ENCODE measurements around the gene PUS7L. TPM values are rescaled to one million over a fixed set of nuclear protein-coding genes. Genes with fewer than 3 reads are reported as not detected.

PUS7L gene
- total RNA-seq, 1 experiment from 2014 or later, result 11.4 TPM

DNA sequence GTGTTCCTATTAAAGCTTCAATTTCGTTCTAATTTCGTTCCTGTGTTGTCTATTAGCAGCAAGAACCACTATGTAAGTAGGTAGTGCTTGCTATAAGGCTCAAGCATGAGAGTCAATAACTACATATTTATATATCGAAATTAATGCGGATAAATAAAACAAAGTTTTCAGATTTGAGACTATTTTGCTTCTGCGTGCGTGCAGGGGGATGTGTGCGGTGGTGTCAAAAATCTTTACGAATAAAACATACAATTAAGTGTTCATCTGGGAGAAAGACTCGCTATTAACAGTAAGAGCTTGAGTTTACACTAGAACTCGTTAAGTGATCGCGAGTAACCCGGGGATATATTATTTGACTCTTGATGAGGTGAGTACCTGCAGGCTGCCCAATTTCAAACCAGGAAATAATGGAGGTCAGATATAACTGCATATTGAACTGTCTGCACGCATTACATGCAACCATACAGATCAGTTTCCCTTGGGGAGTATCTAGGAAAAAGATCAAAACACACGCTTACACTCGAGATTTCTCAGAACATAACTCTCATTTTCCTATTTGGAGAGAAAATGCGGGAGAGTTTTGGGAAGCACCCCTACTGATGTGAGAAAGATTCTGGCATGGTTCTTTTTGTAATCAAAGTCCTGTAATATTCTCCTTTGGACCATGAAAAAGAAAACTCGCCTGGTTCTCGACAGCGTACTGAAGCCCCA lies 46.7 kb upstream of the PUS7L start:
- TF ChIP-seq, protein P1, sequence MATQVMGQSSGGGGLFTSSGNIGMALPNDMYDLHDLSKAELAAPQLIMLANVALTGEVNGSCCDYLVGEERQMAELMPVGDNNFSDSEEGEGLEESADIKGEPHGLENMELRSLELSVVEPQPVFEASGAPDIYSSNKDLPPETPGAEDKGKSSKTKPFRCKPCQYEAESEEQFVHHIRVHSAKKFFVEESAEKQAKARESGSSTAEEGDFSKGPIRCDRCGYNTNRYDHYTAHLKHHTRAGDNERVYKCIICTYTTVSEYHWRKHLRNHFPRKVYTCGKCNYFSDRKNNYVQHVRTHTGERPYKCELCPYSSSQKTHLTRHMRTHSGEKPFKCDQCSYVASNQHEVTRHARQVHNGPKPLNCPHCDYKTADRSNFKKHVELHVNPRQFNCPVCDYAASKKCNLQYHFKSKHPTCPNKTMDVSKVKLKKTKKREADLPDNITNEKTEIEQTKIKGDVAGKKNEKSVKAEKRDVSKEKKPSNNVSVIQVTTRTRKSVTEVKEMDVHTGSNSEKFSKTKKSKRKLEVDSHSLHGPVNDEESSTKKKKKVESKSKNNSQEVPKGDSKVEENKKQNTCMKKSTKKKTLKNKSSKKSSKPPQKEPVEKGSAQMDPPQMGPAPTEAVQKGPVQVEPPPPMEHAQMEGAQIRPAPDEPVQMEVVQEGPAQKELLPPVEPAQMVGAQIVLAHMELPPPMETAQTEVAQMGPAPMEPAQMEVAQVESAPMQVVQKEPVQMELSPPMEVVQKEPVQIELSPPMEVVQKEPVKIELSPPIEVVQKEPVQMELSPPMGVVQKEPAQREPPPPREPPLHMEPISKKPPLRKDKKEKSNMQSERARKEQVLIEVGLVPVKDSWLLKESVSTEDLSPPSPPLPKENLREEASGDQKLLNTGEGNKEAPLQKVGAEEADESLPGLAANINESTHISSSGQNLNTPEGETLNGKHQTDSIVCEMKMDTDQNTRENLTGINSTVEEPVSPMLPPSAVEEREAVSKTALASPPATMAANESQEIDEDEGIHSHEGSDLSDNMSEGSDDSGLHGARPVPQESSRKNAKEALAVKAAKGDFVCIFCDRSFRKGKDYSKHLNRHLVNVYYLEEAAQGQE (IDR thresholded peaks at IDR 0.05; ENCODE audit: insufficient read depth in 1 of 2, low read depth in 2 of 2, low read length in 1 of 2), result no peak
- TF ChIP-seq, protein P2, sequence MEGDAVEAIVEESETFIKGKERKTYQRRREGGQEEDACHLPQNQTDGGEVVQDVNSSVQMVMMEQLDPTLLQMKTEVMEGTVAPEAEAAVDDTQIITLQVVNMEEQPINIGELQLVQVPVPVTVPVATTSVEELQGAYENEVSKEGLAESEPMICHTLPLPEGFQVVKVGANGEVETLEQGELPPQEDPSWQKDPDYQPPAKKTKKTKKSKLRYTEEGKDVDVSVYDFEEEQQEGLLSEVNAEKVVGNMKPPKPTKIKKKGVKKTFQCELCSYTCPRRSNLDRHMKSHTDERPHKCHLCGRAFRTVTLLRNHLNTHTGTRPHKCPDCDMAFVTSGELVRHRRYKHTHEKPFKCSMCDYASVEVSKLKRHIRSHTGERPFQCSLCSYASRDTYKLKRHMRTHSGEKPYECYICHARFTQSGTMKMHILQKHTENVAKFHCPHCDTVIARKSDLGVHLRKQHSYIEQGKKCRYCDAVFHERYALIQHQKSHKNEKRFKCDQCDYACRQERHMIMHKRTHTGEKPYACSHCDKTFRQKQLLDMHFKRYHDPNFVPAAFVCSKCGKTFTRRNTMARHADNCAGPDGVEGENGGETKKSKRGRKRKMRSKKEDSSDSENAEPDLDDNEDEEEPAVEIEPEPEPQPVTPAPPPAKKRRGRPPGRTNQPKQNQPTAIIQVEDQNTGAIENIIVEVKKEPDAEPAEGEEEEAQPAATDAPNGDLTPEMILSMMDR (IDR thresholded peaks at IDR 0.05), result no peak
- TF ChIP-seq POLR2AphosphoS5 (IDR thresholded peaks at IDR 0.05; ENCODE audit: low read depth, low read length), result no peak
- TF ChIP-seq SIN3A (IDR thresholded peaks at IDR 0.05; ENCODE audit: borderline replicate concordance, insufficient read depth, low read depth, low read length), result no peak
- no peak for TF ChIP-seq TCF7L2 (IDR thresholded peaks at IDR 0.05; ENCODE audit: low read depth, low read length)
- ChIA-PET CTCF (interaction anchor here (0.6 to 1.0 kb wide), 2 partner anchors 77 to 357 kb away, joined by 3 read pairs; no protein-coding TSS in a partner anchor), POLR2A (interaction anchor here (0.6 to 1.0 kb wide), 2 partner anchors 9 to 22 kb away, joined by 3 read pairs; no protein-coding TSS in a partner anchor)
- Histone ChIP-seq H3K4me1 (ENCODE audit: control insufficient read depth, insufficient read depth, low read length) (peaks cover 18% of the 10 kb centered on the region), H3K27me3 (ENCODE audit: control insufficient read depth, insufficient read depth, low read length) (no peaks in the 10 kb centered on the region), H3K9me3 (ENCODE audit: control insufficient read depth, insufficient read depth, low read depth, low read length) (no peaks in the 10 kb centered on the region), H3K27ac (ENCODE audit: low read length) (peak overlapping the region; percentile 91), H3K36me3 (ENCODE audit: control insufficient read depth, insufficient read depth, low read length) (peaks cover 30% of the 10 kb centered on the region), H3K4me3 (ENCODE audit: low read depth in 2 of 2, low read length in 2 of 2) (peak overlapping the region; percentile 95 to 98)
- DNase-seq (ENCODE audit: low read depth, low spot score) (no peak), ATAC-seq (no peak)
- in situ Hi-C loops (cut with HindIII; ENCODE audit: low pct_unique_long_range_greater_than_20kb, low sequenced_read_pairs), result no loop called here
- BruUV-seq (replicated peaks), result TSS peak; percentile 58
- intact Hi-C loops (cut with micrococcal nuclease; ENCODE audit: unreplicated experiment), result no loop called here

DNA sequence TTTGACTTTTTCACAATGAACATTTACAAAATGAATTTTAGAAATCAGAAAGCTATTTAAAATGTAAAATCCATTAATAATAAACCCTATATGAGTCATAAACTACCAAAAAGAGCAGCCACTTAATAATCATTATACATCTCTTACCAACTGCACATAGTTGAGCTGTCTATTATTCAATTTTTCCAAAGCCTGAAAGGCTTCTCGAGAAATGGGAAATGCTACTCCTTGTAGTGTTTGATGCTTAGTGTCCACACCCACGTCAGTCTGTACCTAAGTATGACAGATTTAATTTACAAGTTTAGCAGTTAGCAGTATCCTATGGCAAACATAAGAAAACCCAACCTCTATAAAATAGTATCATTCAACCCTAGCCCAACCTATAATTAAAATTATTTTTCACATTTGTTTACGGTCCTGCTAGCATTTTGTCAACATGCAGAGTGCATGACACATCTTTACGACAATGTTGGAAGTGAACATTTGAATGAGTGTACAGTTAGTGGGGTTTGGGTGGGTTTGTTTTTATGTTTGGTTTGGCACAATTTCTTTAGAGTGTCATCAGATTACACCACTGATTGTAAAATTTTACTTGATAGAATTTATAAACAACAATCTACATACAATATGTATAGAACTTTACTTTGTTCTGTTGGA lies 39.1 kb upstream of the PUS7L start:
- in situ Hi-C loops (cut with HindIII; ENCODE audit: low pct_unique_long_range_greater_than_20kb, low sequenced_read_pairs), result no loop called here
- Histone ChIP-seq H3K4me1 (ENCODE audit: control insufficient read depth, insufficient read depth, low read length) (no peaks in the 10 kb centered on the region; the same call in 1 of the 2 replicates), H3K4me3 (ENCODE audit: low read depth in 2 of 2, low read length in 2 of 2) (no peak overlapping the region), H3K27ac (ENCODE audit: low read length) (no peak overlapping the region), H3K27me3 (ENCODE audit: control insufficient read depth, insufficient read depth, low read length) (no peaks in the 10 kb centered on the region), H3K36me3 (ENCODE audit: control insufficient read depth, insufficient read depth, low read length) (peaks cover 52% of the 10 kb centered on the region), H3K9me3 (ENCODE audit: control insufficient read depth, insufficient read depth, low read depth, low read length) (no peaks in the 10 kb centered on the region)
- DNase-seq (ENCODE audit: low read depth, low spot score), result no peak
- BruUV-seq (replicated peaks), result no TSS peak
- no peak for ATAC-seq
- ChIA-PET CTCF (interaction anchor here (0.7 kb wide), 1 partner anchor 87 kb away, joined by 4 read pairs; no protein-coding TSS in a partner anchor), POLR2A (no interaction called here)
- TF ChIP-seq, protein P2 (IDR thresholded peaks at IDR 0.05), result no peak
- no peak for TF ChIP-seq POLR2AphosphoS5 (IDR thresholded peaks at IDR 0.05; ENCODE audit: low read depth, low read length)
- TF ChIP-seq SIN3A (IDR thresholded peaks at IDR 0.05; ENCODE audit: borderline replicate concordance, insufficient read depth, low read depth, low read length), result no peak
- no peak for TF ChIP-seq TCF7L2 (IDR thresholded peaks at IDR 0.05; ENCODE audit: low read depth, low read length)
- TF ChIP-seq, protein P1 (IDR thresholded peaks at IDR 0.05; ENCODE audit: insufficient read depth in 1 of 2, low read depth in 2 of 2, low read length in 1 of 2), result no peak
- intact Hi-C loops (cut with micrococcal nuclease; ENCODE audit: unreplicated experiment), result no loop called here

Data from Panc1 (cell line).